Measurements from ENCODE around the gene TAS2R60.

GRCh38 chr7:143487566-143487965, 44.3 kb downstream of the TAS2R60 start:
- TF ChIP-seq EHMT2 (IDR thresholded peaks at IDR 0.05) (no peak), KLF10 (CRISPR knock-in tag; IDR thresholded peaks at IDR 0.05) (no peak)
